ENCODE results near the gene CD93.
A peak's percentile ranks its signal among the peaks of the same experiment; 100 is the strongest.

The CD93 gene

GRCh38 chr20:23059846-23060245 lies 26.3 kb downstream of the CD93 start:
- TF ChIP-seq CTCF (IDR thresholded peaks at IDR 0.05; ENCODE audit: low read depth, low read length): no peak
- in situ Hi-C loops (cut with HindIII; ENCODE audit: low sequenced_read_pairs): no loop called here
- no peak overlapping the region for H3K4me3 ChIP-seq (ENCODE audit: low read depth, low read length)
- DNase-seq (ENCODE audit: low read depth, low spot score): no peak

GRCh38 chr20:23059001-23059400 lies 27.1 kb downstream of the CD93 start:
- DNase-seq (ENCODE audit: low read depth, low spot score): no peak

GRCh38 chr20:23058240-23058639 lies 27.9 kb downstream of the CD93 start:
- no peak for TF ChIP-seq CTCF (IDR thresholded peaks at IDR 0.05; ENCODE audit: low read depth, low read length)
- no peak overlapping the region for H3K4me3 ChIP-seq (ENCODE audit: low read depth, low read length)
- in situ Hi-C loops (cut with HindIII; ENCODE audit: low sequenced_read_pairs): no loop called here
- DNase-seq (ENCODE audit: low read depth, low spot score): no peak

More at GRCh38 chr20:23059001-23059400, 27.1 kb downstream of the CD93 start:
- H3K4me3 ChIP-seq (ENCODE audit: low read depth, low read length): no peak overlapping the region
- no peak for TF ChIP-seq CTCF (IDR thresholded peaks at IDR 0.05; ENCODE audit: low read depth, low read length)
- in situ Hi-C loops (cut with HindIII; ENCODE audit: low sequenced_read_pairs): no loop called here

- no peak for TF ChIP-seq CTCF (IDR thresholded peaks at IDR 0.05; ENCODE audit: low read depth, low read length)
- no peak overlapping the region for H3K4me3 ChIP-seq (ENCODE audit: low read depth, low read length)
- DNase-seq (ENCODE audit: low read depth, low spot score): no peak
- in situ Hi-C loops (cut with HindIII; ENCODE audit: low sequenced_read_pairs): no loop called here
Observed at GRCh38 chr20:23052904-23053303, 33.2 kb downstream of the CD93 start.

GRCh38 chr20:23050847-23051627 lies 35.1 kb downstream of the CD93 start:
- in situ Hi-C loops (cut with HindIII; ENCODE audit: low sequenced_read_pairs): no loop called here
- peak overlapping the region; percentile 44 for H3K4me3 ChIP-seq (ENCODE audit: low read depth, low read length)
- TF ChIP-seq CTCF (IDR thresholded peaks at IDR 0.05; ENCODE audit: low read depth, low read length): peak; percentile 79
- DNase-seq (ENCODE audit: low read depth, low spot score): peak; percentile 88

- TF ChIP-seq CTCF (IDR thresholded peaks at IDR 0.05; ENCODE audit: low read depth, low read length): no peak
- peak overlapping the region; percentile 44 for H3K4me3 ChIP-seq (ENCODE audit: low read depth, low read length)
- DNase-seq (ENCODE audit: low read depth, low spot score): peak; percentile 24
- in situ Hi-C loops (cut with HindIII; ENCODE audit: low sequenced_read_pairs): no loop called here
Observed at GRCh38 chr20:23050076-23050838, 35.9 kb downstream of the CD93 start.

All from astrocyte of the spinal cord (primary cell).